Hematopoietic multipotent progenitor cell treated with erythropoietin and hydrocortisone succinate and interleukin-3 and kit ligand, for 6 days (in vitro differentiated cells): Measurements from ENCODE around the gene PRICKLE3.
A peak's percentile ranks its signal among the peaks of the same experiment; 100 is the strongest.

Experiments
- DNase-seq: peaks from one replicate; pipeline ENCODE4 v3.0.0-alpha.2; 2015

PRICKLE3 gene

GRCh38 chrX:49206543-49206942, 20.4 kb upstream of the PRICKLE3 start:
- no peak for DNase-seq

DNA sequence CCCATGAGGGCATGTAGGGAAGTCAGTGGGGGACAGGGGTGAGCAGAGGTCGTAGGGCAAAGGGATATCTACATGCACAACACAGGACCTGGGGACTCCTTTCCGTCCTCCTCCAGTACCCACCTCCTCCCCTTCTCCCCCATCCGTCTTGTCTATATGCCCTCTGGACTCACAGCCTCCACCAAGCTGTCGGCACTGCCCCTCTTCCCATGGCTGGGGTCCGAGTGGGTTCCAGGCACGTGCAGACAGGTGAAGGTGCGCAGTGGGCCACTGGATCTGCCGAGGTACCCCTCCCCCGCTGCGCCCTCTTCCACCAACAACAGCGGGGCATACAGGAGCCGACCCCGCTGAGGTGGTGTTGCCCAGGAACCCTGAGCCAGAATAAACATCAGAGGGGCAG, 19.3 kb upstream of the PRICKLE3 start:
- no peak for DNase-seq

GRCh38 chrX:49204709-49205108, 18.5 kb upstream of the PRICKLE3 start:
- DNase-seq: no peak

- DNase-seq: no peak
Observed at GRCh38 chrX:49204017-49204416, 17.8 kb upstream of the PRICKLE3 start.

GRCh38 chrX:49203536-49203935, 17.4 kb upstream of the PRICKLE3 start:
- DNase-seq: no peak

- DNase-seq: no peak
Observed at GRCh38 chrX:49202022-49202421, 15.8 kb upstream of the PRICKLE3 start.

DNA sequence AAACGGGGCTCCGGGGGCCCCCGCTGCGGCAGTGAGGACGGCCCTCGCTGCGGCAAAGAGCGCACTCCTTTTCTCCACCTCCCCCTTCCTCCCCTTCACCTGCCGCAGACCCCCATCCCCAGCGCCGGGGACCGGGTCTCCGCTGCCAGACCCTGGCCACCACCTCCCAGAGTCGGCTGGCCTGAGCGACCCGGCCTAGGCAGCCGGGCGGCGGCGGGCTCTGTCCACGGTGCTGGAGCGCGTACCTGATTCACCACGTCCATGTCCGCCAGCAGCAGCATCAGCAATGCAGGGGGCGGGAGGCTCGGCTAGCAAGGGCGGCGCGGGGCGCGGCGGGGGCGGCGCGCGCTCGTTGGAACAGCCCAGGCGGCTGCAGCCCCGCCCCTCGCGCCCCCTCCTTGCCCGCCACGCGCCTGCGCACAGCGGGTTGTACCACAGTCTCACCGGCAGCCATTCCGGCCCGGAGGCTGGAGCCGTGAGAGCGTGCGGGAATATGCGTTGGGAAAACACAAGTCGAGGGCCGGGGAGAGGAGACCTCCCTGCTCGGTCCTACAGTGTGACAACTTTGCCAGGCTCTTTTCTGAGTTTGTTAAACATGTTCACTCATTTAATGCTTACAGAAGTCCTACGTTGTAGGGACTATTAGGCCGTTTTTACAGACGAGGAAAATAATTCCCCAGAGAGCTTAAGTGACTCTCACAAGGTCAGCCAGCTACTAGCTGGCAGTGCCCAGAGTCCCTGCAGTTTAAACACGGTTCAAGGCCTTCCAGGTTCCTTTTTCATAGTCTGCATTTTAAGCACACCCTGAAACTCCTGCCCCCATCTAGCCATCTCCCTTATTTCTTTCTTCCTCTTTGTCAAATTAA, 14.0 kb upstream of the PRICKLE3 start, which contains the start of gene SYP:
Gene SYP, minus strand, starts transcription at position 288 of the 866 bp plus-strand sequence. Its CDS starts 7 bp downstream, at position 281.
- peak; percentile 87 for DNase-seq

DNA sequence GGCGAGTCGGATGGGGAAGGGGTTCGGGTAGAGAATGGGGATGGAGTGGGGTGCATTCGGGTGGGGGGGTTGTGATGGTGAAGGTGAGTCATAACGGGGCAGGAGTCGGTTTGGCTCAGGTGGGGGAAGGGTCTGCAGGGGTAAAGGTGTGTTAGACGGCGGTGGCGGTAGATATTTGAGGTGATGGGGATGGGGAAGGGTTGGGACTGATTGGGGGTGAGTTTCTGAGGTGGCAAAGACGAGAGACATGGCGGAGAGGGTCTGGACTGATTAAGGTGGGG, 13.1 kb upstream of the PRICKLE3 start:
- no peak for DNase-seq

DNA sequence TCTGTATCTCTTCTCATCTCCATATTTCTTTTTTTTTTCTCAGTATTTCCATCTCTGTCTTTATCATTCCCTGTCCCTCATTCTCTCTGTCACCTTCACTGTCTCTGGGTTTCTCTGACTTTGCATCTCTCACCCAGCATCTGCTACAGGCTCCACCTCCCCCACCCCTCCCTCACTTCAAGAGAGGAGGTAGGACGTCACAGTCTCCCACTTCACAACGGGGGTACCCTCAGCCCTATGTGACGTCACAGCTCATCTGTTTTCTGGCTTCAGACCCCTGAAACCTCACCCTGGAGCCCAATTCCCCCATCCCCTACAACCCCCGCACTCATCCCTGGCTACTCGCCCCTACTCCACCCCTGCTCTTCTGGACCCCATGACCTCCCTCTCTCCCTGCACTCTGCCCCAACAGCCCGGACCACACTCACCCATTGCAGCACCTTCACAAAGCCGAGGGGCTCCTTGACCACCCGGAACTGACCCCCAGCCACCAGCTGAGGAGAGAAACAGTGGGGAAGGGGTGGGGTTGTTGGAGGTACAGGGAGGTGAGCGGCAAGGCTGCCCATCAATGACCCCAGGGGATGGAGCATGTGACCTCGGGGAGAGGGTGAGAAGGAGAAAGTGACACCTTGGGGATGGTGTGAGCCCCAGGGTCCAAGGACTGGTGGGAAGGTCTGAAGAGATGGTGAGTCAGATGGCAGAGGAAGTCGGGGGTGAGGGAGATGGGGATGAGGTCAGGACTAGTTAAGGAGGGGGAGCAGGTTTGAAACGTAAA, 12.6 kb upstream of the PRICKLE3 start:
- no peak for DNase-seq

DNA sequence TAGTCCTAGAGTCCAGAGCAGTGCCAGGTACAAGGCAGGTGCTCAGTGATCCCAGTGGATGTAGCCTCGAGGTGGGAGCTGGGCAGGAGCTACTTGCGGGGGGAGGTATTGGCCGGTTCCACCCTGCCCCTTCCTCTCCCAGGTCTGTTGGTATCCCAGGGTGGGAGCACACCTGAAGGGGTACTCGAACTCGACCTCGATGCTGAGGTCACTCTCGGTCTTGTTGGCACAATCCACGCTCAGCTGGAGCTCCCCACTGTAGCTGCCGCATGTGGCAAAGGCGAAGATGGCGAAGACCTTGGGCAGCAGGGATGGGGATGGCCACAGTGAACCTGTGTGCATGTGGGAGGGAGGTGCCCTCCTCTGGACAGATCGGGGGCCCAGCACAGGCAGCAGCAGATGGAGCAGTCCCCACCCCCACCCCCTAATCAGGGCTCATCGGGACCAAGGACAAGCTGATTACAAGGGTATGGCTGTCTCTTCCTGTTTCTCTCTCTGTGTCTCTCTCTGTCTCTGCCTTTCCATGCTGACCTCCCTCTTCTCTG, 11.4 kb upstream of the PRICKLE3 start:
- no peak for DNase-seq

- DNase-seq: no peak
Observed at GRCh38 chrX:49193542-49193964, 7.4 kb upstream of the PRICKLE3 start.

GRCh38 chrX:49192722-49193328, 6.7 kb upstream of the PRICKLE3 start:
- DNase-seq: peak; percentile 59

DNA sequence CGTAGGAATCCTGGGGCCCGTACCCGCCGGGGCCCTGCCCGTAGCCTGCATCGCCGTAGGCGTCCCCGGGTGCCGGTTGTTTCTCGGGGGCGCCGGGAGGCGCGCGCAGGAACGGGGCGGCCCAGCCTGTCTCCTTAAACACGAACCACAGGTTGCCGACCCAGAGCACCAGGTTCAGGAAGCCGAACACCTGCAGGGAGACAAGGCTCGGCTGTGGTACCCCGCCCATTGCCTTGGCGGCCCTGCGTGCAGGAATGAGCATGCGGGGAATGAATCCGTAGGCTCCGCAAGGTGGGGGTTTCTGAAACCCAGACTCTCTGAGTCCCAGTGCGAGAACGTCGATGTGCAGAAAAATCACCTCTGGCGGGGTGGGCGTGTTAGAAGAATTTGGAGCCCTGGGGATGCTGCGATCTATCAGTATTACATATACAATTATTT, 5.4 kb upstream of the PRICKLE3 start:
- DNase-seq: peak; percentile 43

DNA sequence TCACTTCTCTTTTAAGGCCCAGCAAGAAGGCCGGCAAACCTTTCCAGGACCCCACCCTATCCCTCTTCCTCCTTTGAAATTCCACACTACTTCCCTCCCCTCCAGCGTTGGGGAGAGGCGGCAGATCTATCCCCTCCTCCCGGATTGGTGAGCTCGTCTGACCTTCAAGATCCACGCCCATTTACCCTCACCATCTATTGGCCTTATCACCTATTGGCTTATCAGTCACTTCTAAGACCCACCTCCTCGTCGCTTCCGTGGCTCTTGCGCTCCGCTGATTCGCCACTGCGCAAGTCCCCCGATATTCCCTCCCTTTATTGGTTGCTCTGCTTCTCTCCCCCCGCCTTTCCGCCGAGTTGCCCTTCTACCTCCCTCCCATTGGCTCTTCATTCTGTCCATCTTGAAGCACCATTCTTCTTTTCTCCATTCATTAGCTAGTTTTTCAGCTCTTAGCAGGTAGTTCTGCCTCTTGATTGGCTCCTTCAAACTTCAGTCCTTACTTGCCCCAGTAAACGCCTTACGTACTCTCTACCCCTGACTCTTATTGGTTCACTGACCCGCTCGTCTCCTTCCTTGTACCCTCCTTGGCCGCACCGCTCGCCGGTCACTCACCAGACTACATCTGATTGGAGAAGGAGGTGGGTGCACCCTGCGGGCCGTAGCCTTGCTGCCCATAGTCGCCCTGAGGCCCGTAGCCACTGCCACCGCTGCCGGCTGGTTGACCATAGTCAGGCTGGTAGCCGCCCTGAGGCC, 4.8 kb upstream of the PRICKLE3 start:
- peak; percentile 97 for DNase-seq

DNA sequence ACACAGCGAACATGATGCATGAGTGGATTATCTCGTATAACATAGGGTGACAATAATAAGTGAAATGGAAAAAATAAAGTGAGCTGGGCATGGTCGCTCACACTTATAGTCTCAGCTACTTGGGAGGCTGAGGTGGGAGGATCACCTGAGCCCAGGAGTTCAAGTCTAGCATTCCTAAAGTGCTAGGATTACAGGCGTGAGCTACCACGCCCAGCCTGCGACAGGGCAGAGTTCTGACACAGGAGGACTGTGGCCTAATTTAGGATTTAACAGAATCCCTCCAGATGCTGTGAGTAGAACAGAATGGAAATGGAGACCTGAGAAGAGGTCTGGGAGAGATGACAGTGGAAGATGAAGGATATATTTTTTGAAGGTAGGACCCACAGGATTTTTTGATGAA, 3.4 kb upstream of the PRICKLE3 start:
- DNase-seq: no peak

DNA sequence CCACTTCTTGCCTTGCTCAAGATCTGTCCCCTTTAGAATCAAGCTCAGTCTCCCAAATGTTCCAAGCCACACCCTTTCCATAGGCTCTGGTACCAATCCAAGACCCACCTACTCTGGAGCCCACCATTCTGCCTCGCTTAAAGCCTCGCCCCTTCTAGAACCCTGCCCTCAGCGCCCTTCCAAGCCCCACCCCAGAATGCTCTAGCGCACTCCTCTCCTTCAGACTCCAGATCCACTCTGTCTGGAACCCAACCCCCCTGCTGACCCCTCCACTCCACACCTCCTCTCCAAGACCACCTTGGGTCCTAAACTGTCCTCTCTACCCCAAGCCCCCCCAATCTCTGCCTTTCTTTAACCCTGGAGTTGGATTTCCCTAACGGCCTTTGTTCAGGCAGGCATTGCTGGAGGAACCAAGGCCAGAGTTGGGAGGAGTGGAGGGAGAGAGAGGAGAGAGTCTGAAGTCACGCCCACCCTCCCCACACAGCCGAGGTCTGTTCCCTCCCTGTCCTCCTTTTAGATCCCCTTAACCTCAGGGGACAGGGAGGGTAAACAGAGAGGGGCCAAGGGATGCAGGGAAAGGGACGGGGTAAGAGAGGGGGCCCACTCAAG, 2.4 kb upstream of the PRICKLE3 start:
- DNase-seq: no peak

- DNase-seq: no peak
Observed at GRCh38 chrX:49187526-49187925, 1.4 kb upstream of the PRICKLE3 start.

DNA sequence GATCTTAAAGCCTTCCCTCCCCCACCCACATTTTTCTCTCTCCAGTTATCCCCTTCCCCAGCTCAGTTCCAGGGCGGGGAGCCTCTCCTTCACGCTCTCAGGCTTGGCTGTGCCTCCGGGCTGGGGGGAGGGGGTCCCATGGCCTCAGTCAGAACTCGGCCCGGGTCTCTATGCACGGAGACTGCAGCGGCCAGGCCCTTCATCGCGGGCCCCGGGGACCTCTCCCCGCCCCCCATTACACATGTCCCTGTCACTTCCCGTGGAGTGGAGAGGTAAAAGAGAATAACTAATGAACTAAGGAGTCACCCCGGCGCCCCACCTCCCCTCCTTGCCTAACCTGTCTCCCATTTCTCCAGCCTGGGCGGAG, 838 bp upstream of the PRICKLE3 start:
- DNase-seq: no peak

DNA sequence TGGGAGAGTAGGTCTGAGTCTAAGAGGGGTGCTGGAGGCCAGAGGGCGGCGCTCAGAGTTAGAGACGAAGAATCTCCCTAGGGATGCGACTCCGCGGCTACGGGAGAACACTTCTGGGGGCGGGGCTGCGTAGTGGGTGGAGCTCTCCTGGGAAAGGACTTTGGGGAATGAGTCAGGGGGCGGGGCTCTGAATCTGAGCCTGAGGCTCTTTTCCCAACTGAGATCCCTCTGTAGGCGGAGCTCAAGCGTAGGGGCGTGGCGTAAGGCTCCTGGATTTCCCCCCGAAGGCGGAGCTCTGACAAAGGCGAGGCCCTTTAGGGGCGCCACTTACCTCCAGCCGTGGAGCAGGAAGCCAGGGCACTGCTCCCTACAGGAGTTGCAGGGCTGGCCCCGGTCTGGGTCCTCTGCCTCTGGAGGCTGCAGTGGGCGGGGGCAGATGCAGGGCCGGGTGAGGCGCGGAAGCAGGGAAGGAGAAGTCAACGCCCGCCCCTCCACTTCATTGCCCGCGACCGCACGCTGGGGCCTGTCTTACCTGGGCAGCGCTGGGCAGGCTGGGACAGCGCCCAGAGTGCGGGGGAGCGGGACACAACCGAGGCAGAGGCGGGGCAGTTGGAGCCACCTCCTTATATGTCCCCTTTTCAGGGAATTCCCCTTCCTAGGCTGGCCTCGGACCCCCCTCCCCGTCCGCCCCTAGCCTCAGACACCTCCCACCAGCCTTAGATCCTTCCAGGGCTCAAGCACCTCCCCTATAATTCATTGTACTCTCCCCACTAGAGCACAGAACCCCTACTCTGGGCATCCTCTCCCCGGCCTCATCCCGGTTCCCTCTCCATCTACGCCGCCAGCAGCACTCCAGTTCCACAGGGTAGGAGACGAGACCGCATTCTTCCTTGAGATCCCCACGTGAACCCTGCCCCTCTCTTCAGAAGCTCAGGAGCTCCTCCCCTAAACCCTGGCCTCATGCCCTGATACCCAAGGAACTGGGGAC, 1.6 kb downstream of the PRICKLE3 start:
- DNase-seq: peak; percentile 58

- DNase-seq: no peak
Observed at GRCh38 chrX:49183701-49184281, 2.4 kb downstream of the PRICKLE3 start.

- DNase-seq: no peak
Observed at GRCh38 chrX:49179358-49179757, 6.8 kb downstream of the PRICKLE3 start.
